IPS-18c (cell line): ENCODE measurements around the gene GRHL3.
"Not testable (repeated sequence)": the region's sequence is repeated elsewhere in the genome, so short reads cannot be mapped to it uniquely, and the experiment has no call there.

Experiments
- H3K4me3 ChIP-seq: 2 replicates; pipeline ENCODE4 v1.7.0; 2013; ENCODE audit warnings: low read depth, mild to moderate bottlenecking, low read length, moderate library complexity; ENCODE audit not compliant: insufficient read depth
- H3K9me3 ChIP-seq: one replicate; pipeline ENCODE4 v1.6.1; 2013; ENCODE audit warnings: mild to moderate bottlenecking, low read length, moderate library complexity; ENCODE audit not compliant: control insufficient read depth, insufficient read depth

GRHL3 gene

GRCh38 chr1:24319312-24319863, at the start of gene GRHL3:
TSS of gene GRHL3 (plus strand) at chr1:24319357. CDS start at chr1:24319552, 195 bp downstream.
- Histone ChIP-seq H3K4me3 (peak within 1 kb of the TSS; percentile 51), H3K9me3 (peaks cover 2% of the 10 kb centered on the region)

GRCh38 chr1:24274203-24275103, 44.7 kb upstream of the GRHL3 start:
- not testable (repeated sequence) for H3K4me3 ChIP-seq, H3K9me3 ChIP-seq

GRCh38 chr1:24275104-24275410, 44.1 kb upstream of the GRHL3 start:
- H3K9me3 ChIP-seq: no peaks in the 10 kb centered on the region
- no peak overlapping the region for H3K4me3 ChIP-seq

- H3K9me3 ChIP-seq: no peaks in the 10 kb centered on the region
- H3K4me3 ChIP-seq: no peak overlapping the region
Measured at GRCh38 chr1:24275510-24275909, 43.6 kb upstream of the GRHL3 start.

GRCh38 chr1:24276791-24277190, 42.4 kb upstream of the GRHL3 start:
- Histone ChIP-seq H3K9me3 (no peaks in the 10 kb centered on the region), H3K4me3 (no peak overlapping the region)

GRCh38 chr1:24277420-24278169, 41.6 kb upstream of the GRHL3 start:
- no peak overlapping the region for H3K4me3 ChIP-seq
- H3K9me3 ChIP-seq: no peaks in the 10 kb centered on the region

- H3K9me3 ChIP-seq: no peaks in the 10 kb centered on the region
- H3K4me3 ChIP-seq: no peak overlapping the region
Measured at GRCh38 chr1:24278726-24279125, 40.4 kb upstream of the GRHL3 start.

GRCh38 chr1:24279590-24280232, 39.4 kb upstream of the GRHL3 start:
- H3K9me3 ChIP-seq: no peaks in the 10 kb centered on the region
- no peak overlapping the region for H3K4me3 ChIP-seq

- Histone ChIP-seq H3K9me3 (no peaks in the 10 kb centered on the region), H3K4me3 (no peak overlapping the region)
Measured at GRCh38 chr1:24281591-24281990, 37.6 kb upstream of the GRHL3 start.

- Histone ChIP-seq H3K9me3 (no peaks in the 10 kb centered on the region), H3K4me3 (no peak overlapping the region)
Measured at GRCh38 chr1:24282491-24282890, 36.7 kb upstream of the GRHL3 start.

- Histone ChIP-seq H3K4me3 (no peak overlapping the region), H3K9me3 (no peaks in the 10 kb centered on the region)
Measured at GRCh38 chr1:24283326-24284155, 35.6 kb upstream of the GRHL3 start.

- Histone ChIP-seq H3K4me3 (no peak overlapping the region), H3K9me3 (no peaks in the 10 kb centered on the region)
Measured at GRCh38 chr1:24284156-24284471, 35.0 kb upstream of the GRHL3 start.

GRCh38 chr1:24285231-24285630, 33.9 kb upstream of the GRHL3 start:
- Histone ChIP-seq H3K9me3 (no peaks in the 10 kb centered on the region), H3K4me3 (no peak overlapping the region)

GRCh38 chr1:24286246-24287010, 32.7 kb upstream of the GRHL3 start:
- no peaks in the 10 kb centered on the region for H3K9me3 ChIP-seq
- no peak overlapping the region for H3K4me3 ChIP-seq

- not testable (repeated sequence) for H3K9me3 ChIP-seq, H3K4me3 ChIP-seq
Measured at GRCh38 chr1:24287779-24288178, 31.4 kb upstream of the GRHL3 start.

GRCh38 chr1:24288479-24288878, 30.7 kb upstream of the GRHL3 start:
- Histone ChIP-seq H3K4me3 (no peak overlapping the region), H3K9me3 (no peaks in the 10 kb centered on the region)
